Neural crest cell (in vitro differentiated cells): ENCODE results near the gene SLC39A11. TPM values are rescaled to one million over a fixed set of nuclear protein-coding genes. Genes with fewer than 3 reads are reported as not detected.

Experiments
- DNase-seq: peaks from one replicate; pipeline ENCODE4 v3.0.0; 2021; ENCODE audit warnings: low read depth, mixed read lengths, low spot score
- H3K27ac Mint-ChIP-seq: one replicate; pipeline ENCODE4 v1.8.0; 2021; ENCODE audit warnings: mild to moderate bottlenecking, mixed read lengths; ENCODE audit not compliant: unreplicated experiment
- H3K27me3 Mint-ChIP-seq: 2 replicates; pipeline ENCODE4 v1.8.0; 2021; ENCODE audit warnings: low read depth, mild to moderate bottlenecking, mixed read lengths
- H3K36me3 Mint-ChIP-seq: 2 replicates; pipeline ENCODE4 v1.8.0; 2021; ENCODE audit warnings: low read depth, mild to moderate bottlenecking, mixed read lengths
- H3K4me1 Mint-ChIP-seq: 2 replicates; pipeline ENCODE4 v1.8.0; 2021; ENCODE audit warnings: mixed read lengths
- H3K4me3 Mint-ChIP-seq: one replicate; pipeline ENCODE4 v1.8.0; 2021; ENCODE audit warnings: mild to moderate bottlenecking, mixed read lengths
- H3K9me3 Mint-ChIP-seq: 2 replicates; pipeline ENCODE4 v1.8.0; 2021; ENCODE audit warnings: mixed read lengths
- CTCF ChIP-seq: fragments of 200-600 bp; sonication (generic); conservative IDR thresholded peaks from 2 replicates; pipeline ENCODE4 v1.5.0; 2021; ENCODE audit warnings: antibody characterized with exemption, mild to moderate bottlenecking
- total RNA-seq: library from RNA; stranded (reverse); gene quantifications from 2 replicates; pipeline ENCODE4 v1.2.1, GENCODE V29; 2021

Gene SLC39A11
- total RNA-seq, 1 donor from 2014 or later = 11.3 TPM

- Mint-ChIP-seq H3K36me3 (peaks cover 5% of the 10 kb centered on the region), H3K27ac (no peak overlapping the region), H3K27me3 (no peaks in the 10 kb centered on the region), H3K4me1 (peaks cover 9% of the 10 kb centered on the region), H3K9me3 (peaks cover 3% of the 10 kb centered on the region), H3K4me3 (no peak overlapping the region)
- no peak for DNase-seq
- TF ChIP-seq CTCF = no peak
Measured at GRCh38 chr17:73039282-73039681, 53.2 kb downstream of the SLC39A11 start.

- no peak for TF ChIP-seq CTCF
- Mint-ChIP-seq H3K4me1 (peaks cover 8% of the 10 kb centered on the region), H3K9me3 (peaks cover 3% of the 10 kb centered on the region), H3K36me3 (peaks cover 2% of the 10 kb centered on the region), H3K27me3 (no peaks in the 10 kb centered on the region), H3K4me3 (no peak overlapping the region), H3K27ac (no peak overlapping the region)
- DNase-seq = no peak
Measured at GRCh38 chr17:73031472-73031871, 61.0 kb downstream of the SLC39A11 start.

- Mint-ChIP-seq H3K27me3 (no peaks in the 10 kb centered on the region), H3K36me3 (peaks cover 2% of the 10 kb centered on the region), H3K4me1 (peaks cover 8% of the 10 kb centered on the region), H3K9me3 (peaks cover 3% of the 10 kb centered on the region), H3K27ac (no peak overlapping the region), H3K4me3 (no peak overlapping the region)
- no peak for DNase-seq
- TF ChIP-seq CTCF = no peak
Measured at GRCh38 chr17:73030995-73031394, 61.5 kb downstream of the SLC39A11 start.

- Mint-ChIP-seq H3K4me1 (peaks cover 8% of the 10 kb centered on the region), H3K36me3 (peaks cover 2% of the 10 kb centered on the region), H3K27ac (no peak overlapping the region), H3K27me3 (no peaks in the 10 kb centered on the region), H3K9me3 (peaks cover 3% of the 10 kb centered on the region), H3K4me3 (no peak overlapping the region)
- DNase-seq = no peak
- no peak for TF ChIP-seq CTCF
Measured at GRCh38 chr17:73030501-73030921, 62.0 kb downstream of the SLC39A11 start.

GRCh38 chr17:73029991-73030390 is 62.5 kb downstream of the SLC39A11 start:
- Mint-ChIP-seq H3K27me3 (no peaks in the 10 kb centered on the region), H3K36me3 (peaks cover 2% of the 10 kb centered on the region), H3K27ac (no peak overlapping the region), H3K4me1 (peaks cover 8% of the 10 kb centered on the region), H3K9me3 (peaks cover 3% of the 10 kb centered on the region), H3K4me3 (no peak overlapping the region)
- no peak for TF ChIP-seq CTCF
- no peak for DNase-seq

GRCh38 chr17:73029021-73029420 is 63.5 kb downstream of the SLC39A11 start:
- Mint-ChIP-seq H3K27ac (no peak overlapping the region), H3K4me1 (peaks cover 8% of the 10 kb centered on the region), H3K9me3 (peaks cover 3% of the 10 kb centered on the region), H3K36me3 (peaks cover 2% of the 10 kb centered on the region), H3K4me3 (no peak overlapping the region), H3K27me3 (no peaks in the 10 kb centered on the region)
- no peak for DNase-seq
- TF ChIP-seq CTCF = no peak
